BJ (cell line): ENCODE measurements around the gene LRRC8C. TPM values are rescaled to one million over a fixed set of nuclear protein-coding genes. Genes with fewer than 3 reads are reported as not detected.

Experiments
- CTCF ChIA-PET: fragments of 350-600 bp; formaldehyde crosslinking; extraction: SDS; loops from one replicate; lab custom pipeline; 2021; ENCODE audit warnings: antibody characterized with exemption, inconsistent platforms; lab: Yijun Ruan, JAX
- POLR2A ChIA-PET: fragments of 300-600 bp; sonication (Branson Sonifier 250); formaldehyde crosslinking; extraction: SDS; loops from one replicate; lab custom pipeline; 2021; ENCODE audit warnings: antibody characterized with exemption; lab: Charles Lee
- DNase-seq: peaks from one replicate; pipeline ENCODE4 v3.0.0-alpha.2; 2011; ENCODE audit warnings: low read depth
- H3K27me3 ChIP-seq: 2 replicates; pipeline ENCODE4 v1.6.0; 2011; ENCODE audit warnings: low read length; ENCODE audit not compliant: control insufficient read depth, insufficient read depth
- H3K36me3 ChIP-seq: 2 replicates; pipeline ENCODE4 v1.5.1; 2011; ENCODE audit warnings: low read length; ENCODE audit not compliant: control insufficient read depth, insufficient read depth
- H3K4me3 ChIP-seq: 2 replicates; pipeline ENCODE4 v1.5.1; 2011; ENCODE audit warnings: low read depth, mild to moderate bottlenecking, control low read depth, low read length
- CTCF ChIP-seq: IDR thresholded peaks from 2 replicates; pipeline ENCODE4 v1.5.1; 2011; ENCODE audit warnings: low read depth, mild to moderate bottlenecking, control low read depth, inconsistent platforms, low read length, moderate library complexity; ENCODE audit not compliant: insufficient read depth
- polyA plus RNA-seq: library from polyadenylated mRNA; depleted of rRNA; stranded (reverse); fragments of >200 nt; gene quantifications from 2 replicates; pipeline ENCODE4 v1.2.3, GENCODE V29; 2011

Gene LRRC8C
- polyA plus RNA-seq, 1 experiment = 3.6 TPM

- Histone ChIP-seq H3K27me3 (no peaks in the 10 kb centered on the region), H3K36me3 (no peaks in the 10 kb centered on the region), H3K4me3 (no peak overlapping the region)
- no peak for TF ChIP-seq CTCF
- DNase-seq = no peak
- ChIA-PET POLR2A (no interaction called here), CTCF (interaction anchor here (1.2 kb wide), 1 partner anchor 122 kb away, joined by 4 read pairs; no protein-coding TSS in a partner anchor)
Observed at GRCh38 chr1:89640440-89640839, 7.5 kb downstream of the LRRC8C start.

DNA sequence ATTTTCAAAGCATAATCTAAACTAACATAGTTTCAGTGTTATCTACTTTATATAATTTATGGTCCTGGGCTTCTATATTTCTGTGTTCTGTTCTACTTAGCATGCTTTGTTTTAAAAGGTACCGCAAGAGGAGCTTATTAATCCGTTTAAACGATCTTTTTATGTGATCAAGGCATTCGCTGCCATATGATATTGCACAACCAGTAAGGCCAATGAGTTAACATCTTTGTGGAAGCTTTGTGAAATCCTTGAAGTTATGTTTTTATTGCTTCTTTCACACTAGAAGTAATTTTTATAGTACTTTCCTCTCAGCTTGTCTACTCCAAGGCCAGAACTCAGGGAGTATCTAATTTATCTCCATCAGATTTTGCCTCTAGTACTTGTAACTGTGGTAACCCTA lies 8.9 kb downstream of the LRRC8C start:
- H3K4me3 ChIP-seq = no peak overlapping the region
- DNase-seq = no peak
- H3K36me3 ChIP-seq = no peaks in the 10 kb centered on the region
- TF ChIP-seq CTCF = no peak
- CTCF ChIA-PET = no interaction called here
- no peaks in the 10 kb centered on the region for H3K27me3 ChIP-seq
- POLR2A ChIA-PET = no interaction called here

- no peak for DNase-seq
- no peak for TF ChIP-seq CTCF
- Histone ChIP-seq H3K27me3 (no peaks in the 10 kb centered on the region), H3K36me3 (no peaks in the 10 kb centered on the region), H3K4me3 (no peak overlapping the region)
- CTCF ChIA-PET = interaction anchor here (0.7 to 0.9 kb wide), 2 partner anchors 14 to 78 kb away, joined by 3 to 4 read pairs; no protein-coding TSS in a partner anchor
- POLR2A ChIA-PET = no interaction called here
Observed at GRCh38 chr1:89643577-89643976, 10.7 kb downstream of the LRRC8C start.

GRCh38 chr1:89644119-89644814 lies 11.3 kb downstream of the LRRC8C start:
- Histone ChIP-seq H3K36me3 (no peaks in the 10 kb centered on the region), H3K27me3 (no peaks in the 10 kb centered on the region), H3K4me3 (no peak overlapping the region)
- POLR2A ChIA-PET = no interaction called here
- no peak for TF ChIP-seq CTCF
- CTCF ChIA-PET = no interaction called here
- no peak for DNase-seq

DNA sequence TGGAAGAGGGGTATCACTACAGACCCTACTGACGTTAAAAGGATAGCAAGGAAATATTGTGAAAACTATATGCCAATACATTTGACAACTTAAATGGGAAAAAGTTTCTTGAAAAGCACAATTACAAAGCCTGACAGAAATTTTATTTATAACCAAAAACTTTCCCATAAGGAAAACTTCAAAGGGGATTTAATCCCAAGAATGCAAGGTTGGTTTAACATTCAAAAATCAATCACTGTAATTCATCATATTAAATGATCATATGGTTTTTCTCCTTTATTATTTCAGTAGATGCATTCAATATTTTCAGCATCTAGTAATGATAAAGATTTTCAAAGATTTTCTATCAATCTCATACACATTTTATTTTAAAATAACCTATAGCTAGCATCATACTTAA lies 13.3 kb downstream of the LRRC8C start:
- Histone ChIP-seq H3K36me3 (no peaks in the 10 kb centered on the region), H3K27me3 (no peaks in the 10 kb centered on the region), H3K4me3 (no peak overlapping the region)
- ChIA-PET POLR2A (no interaction called here), CTCF (interaction anchor here (0.7 to 1.6 kb wide), 2 partner anchors 42 to 117 kb away, joined by 3 to 5 read pairs; no protein-coding TSS in a partner anchor)
- TF ChIP-seq CTCF = no peak
- DNase-seq = no peak
